ENCODE measurements around the gene TRIM32.

DNA sequence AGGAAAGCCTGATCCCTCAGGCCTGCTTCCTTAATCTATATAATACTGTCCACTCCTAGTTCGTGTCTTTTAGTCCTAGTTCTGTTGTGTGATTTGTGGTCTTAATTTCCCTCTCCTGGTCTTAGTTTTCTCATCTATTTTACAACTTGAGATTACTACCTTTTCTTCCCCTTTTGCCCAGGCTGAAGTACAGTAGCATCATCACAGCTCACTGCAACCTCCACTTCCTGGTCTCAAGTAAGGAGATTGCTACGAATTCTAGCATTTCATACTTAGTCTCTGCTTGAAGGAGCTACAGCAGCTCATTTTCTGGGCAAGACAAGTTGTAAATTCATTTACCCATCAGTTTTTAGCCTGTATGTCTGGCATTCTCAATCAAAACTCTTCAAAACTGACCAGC, 5.5 kb downstream of the TRIM32 start:
- TF ChIP-seq EZH2 (IDR thresholded peaks at IDR 0.05; ENCODE audit: low read length, unreplicated experiment) (no peak), CTCF (conservative IDR thresholded peaks at IDR 0.05; ENCODE audit: low read depth, low read length) (no peak), EZH2phosphoT487 (IDR thresholded peaks at IDR 0.05; ENCODE audit: borderline replicate concordance, low read length) (no peak)

All from PC-3 (cell line).